Activated B cell treated with CpG ODN at 0.5 μM for 24 hours (primary cell): Measurements from ENCODE around the gene SPATA7. TPM values are rescaled to one million over a fixed set of nuclear protein-coding genes. Genes with fewer than 3 reads are reported as not detected.
"Not testable (repeated sequence)": the region's sequence is repeated elsewhere in the genome, so short reads cannot be mapped to it uniquely, and the experiment has no call there.

ENCODE experiments used
- ATAC-seq: fragments of 200-7000 bp; cut with Tn5 transposase; one replicate; pipeline ENCODE4 v1.10.0; 2021; ENCODE audit warnings: low read depth, mild to moderate bottlenecking, moderate library complexity
- CTCF ChIA-PET: fragments of 350-600 bp; sonication (Branson Sonifier 250); formaldehyde crosslinking; loops from one replicate; lab custom pipeline; 2021; ENCODE audit warnings: antibody characterized with exemption; lab: Charles Lee
- POLR2A ChIA-PET: fragments of 350-600 bp; sonication (Branson Sonifier 250); formaldehyde crosslinking; loops from one replicate; lab custom pipeline; 2021; ENCODE audit warnings: antibody characterized with exemption; lab: Charles Lee
- DNase-seq: peaks from one replicate; pipeline ENCODE4 v3.0.0; 2022
- H3K27ac Mint-ChIP-seq: one replicate; pipeline ENCODE4 v1.8.0; 2020; ENCODE audit warnings: mixed read lengths
- H3K27me3 Mint-ChIP-seq: one replicate; pipeline ENCODE4 v1.8.0; 2021; ENCODE audit warnings: mixed read lengths
- H3K36me3 Mint-ChIP-seq: one replicate; pipeline ENCODE4 v1.8.0; 2021; ENCODE audit warnings: low read depth, mixed read lengths
- H3K4me1 Mint-ChIP-seq: one replicate; pipeline ENCODE4 v1.8.0; 2021; ENCODE audit warnings: mixed read lengths
- H3K4me3 Mint-ChIP-seq: one replicate; pipeline ENCODE4 v1.8.0; 2020; ENCODE audit warnings: mild to moderate bottlenecking, mixed read lengths
- H3K9me3 Mint-ChIP-seq: one replicate; pipeline ENCODE4 v1.8.0; 2020; ENCODE audit warnings: mixed read lengths
- intact Hi-C: fragments of 100-400 bp; cut with micrococcal nuclease; formaldehyde crosslinking; loops from one replicate; pipeline ENCODE4 v1.15.1; 2024
- total RNA-seq: library from RNA; stranded (reverse); gene quantifications from 2 replicates; pipeline ENCODE4 v1.2.3, GENCODE V29; 2022
- TF ChIP-seq, protein P1 (sequence below): fragments of 200-600 bp; IDR thresholded peaks from one replicate; pipeline ENCODE4 v1.8.0; 2022; ENCODE audit warnings: antibody characterized with exemption, mild to moderate bottlenecking

The SPATA7 gene
- total RNA-seq, 1 donor from 2014 or later: 1.6 TPM

DNA sequence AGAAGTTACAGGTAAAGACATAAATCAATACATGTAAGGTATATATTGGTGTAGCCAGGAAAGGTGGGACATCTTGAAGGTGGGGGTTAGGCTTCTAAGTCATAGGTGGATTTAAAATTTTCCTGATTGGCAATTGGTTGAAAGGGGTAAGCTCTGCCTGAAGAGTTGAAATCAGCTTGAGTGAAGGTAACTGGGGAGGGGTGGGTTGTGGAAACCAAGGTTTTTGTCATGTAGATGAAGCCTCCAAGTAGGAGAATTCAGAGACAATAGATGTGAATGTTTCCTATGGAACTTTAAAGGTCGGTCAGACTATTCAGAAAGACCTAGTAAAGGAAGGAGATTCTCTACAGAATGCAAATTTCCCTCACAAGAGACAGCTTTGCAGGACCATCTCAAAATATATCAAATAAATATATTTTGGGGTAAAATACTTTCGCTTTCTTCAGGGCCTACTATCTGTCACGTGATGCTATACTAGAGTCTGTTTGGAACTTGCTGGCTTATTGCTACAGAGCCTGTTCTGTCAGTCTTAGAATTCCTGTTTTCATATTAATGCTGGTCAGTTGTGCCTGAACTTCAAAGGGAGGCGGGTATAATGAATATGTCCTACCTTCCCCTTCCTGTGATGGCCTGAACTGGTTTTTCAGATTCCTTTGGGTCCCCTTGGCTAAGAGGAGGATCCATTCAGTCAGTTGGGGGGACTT lies 20.6 kb upstream of the SPATA7 start:
- intact Hi-C loops: no loop called here
- Mint-ChIP-seq H3K27ac (no peak overlapping the region), H3K27me3 (peaks cover 20% of the 10 kb centered on the region), H3K4me3 (no peak overlapping the region), H3K36me3 (no peaks in the 10 kb centered on the region), H3K4me1 (no peaks in the 10 kb centered on the region), H3K9me3 (peaks cover 8% of the 10 kb centered on the region)
- TF ChIP-seq, protein P1, sequence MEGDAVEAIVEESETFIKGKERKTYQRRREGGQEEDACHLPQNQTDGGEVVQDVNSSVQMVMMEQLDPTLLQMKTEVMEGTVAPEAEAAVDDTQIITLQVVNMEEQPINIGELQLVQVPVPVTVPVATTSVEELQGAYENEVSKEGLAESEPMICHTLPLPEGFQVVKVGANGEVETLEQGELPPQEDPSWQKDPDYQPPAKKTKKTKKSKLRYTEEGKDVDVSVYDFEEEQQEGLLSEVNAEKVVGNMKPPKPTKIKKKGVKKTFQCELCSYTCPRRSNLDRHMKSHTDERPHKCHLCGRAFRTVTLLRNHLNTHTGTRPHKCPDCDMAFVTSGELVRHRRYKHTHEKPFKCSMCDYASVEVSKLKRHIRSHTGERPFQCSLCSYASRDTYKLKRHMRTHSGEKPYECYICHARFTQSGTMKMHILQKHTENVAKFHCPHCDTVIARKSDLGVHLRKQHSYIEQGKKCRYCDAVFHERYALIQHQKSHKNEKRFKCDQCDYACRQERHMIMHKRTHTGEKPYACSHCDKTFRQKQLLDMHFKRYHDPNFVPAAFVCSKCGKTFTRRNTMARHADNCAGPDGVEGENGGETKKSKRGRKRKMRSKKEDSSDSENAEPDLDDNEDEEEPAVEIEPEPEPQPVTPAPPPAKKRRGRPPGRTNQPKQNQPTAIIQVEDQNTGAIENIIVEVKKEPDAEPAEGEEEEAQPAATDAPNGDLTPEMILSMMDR: no peak
- ChIA-PET POLR2A (no interaction called here), CTCF (no interaction called here)
- no peak for DNase-seq
- no peak for ATAC-seq

GRCh38 chr14:88369496-88369895 lies 16.0 kb upstream of the SPATA7 start:
- H3K4me1 Mint-ChIP-seq: no peaks in the 10 kb centered on the region
- POLR2A ChIA-PET: no interaction called here
- no peak overlapping the region for H3K4me3 Mint-ChIP-seq
- ATAC-seq: no peak
- TF ChIP-seq, protein P1: no peak
- H3K27me3 Mint-ChIP-seq: peaks cover 35% of the 10 kb centered on the region
- H3K9me3 Mint-ChIP-seq: no peaks in the 10 kb centered on the region
- H3K27ac Mint-ChIP-seq: no peak overlapping the region
- no peak for DNase-seq
- CTCF ChIA-PET: no interaction called here
- H3K36me3 Mint-ChIP-seq: no peaks in the 10 kb centered on the region
- intact Hi-C loops: no loop called here

GRCh38 chr14:88379706-88380343 lies 5.6 kb upstream of the SPATA7 start:
- no peak overlapping the region for H3K27ac Mint-ChIP-seq
- POLR2A ChIA-PET: no interaction called here

DNA sequence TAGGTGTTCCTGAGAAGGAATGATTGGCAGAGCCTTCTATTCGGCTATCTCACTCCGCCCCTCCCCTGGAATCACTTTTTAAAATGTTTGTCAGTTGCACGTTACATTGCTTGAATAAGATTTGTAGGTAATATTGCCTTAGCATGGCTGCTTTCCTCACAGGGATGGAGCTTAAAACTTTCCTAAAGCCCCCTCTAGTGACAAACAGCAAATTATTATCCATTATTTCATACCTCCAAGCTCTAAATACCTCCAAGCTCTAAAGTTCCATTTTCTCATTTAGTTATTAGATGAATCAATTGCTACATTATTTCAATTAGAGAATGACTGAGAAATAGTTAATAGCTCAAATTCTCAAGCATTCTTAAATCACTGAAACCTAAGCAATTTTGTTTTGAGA lies 5.1 kb upstream of the SPATA7 start:
- no peaks in the 10 kb centered on the region for H3K9me3 Mint-ChIP-seq
- peaks cover 2% of the 10 kb centered on the region for H3K27me3 Mint-ChIP-seq
- POLR2A ChIA-PET: no interaction called here
- TF ChIP-seq, protein P1: no peak
- intact Hi-C loops: loop anchor here (1.0 to 10.0 kb wide), 4 partner anchors 191 to 1574 kb away; partner anchors contain the start of genes EFCAB11 and TDP1
- no peak overlapping the region for H3K27ac Mint-ChIP-seq
- no peak overlapping the region for H3K4me3 Mint-ChIP-seq
- peaks cover 7% of the 10 kb centered on the region for H3K4me1 Mint-ChIP-seq
- no peak for ATAC-seq
- CTCF ChIA-PET: interaction anchor here (0.8 to 3.0 kb wide), 6 partner anchors 12 to 436 kb away, joined by 3 to 31 read pairs (median 4); no protein-coding TSS in a partner anchor
- H3K36me3 Mint-ChIP-seq: peaks cover 2% of the 10 kb centered on the region
- DNase-seq: no peak

More at GRCh38 chr14:88379706-88380343, 5.6 kb upstream of the SPATA7 start:
- ATAC-seq (no peak), DNase-seq (no peak)
- H3K27me3 Mint-ChIP-seq: peaks cover 2% of the 10 kb centered on the region
- no peaks in the 10 kb centered on the region for H3K9me3 Mint-ChIP-seq
- CTCF ChIA-PET: interaction anchor here (0.8 to 3.0 kb wide), 6 partner anchors 13 to 435 kb away, joined by 3 to 31 read pairs (median 4); no protein-coding TSS in a partner anchor
- H3K36me3 Mint-ChIP-seq: no peaks in the 10 kb centered on the region
- peaks cover 5% of the 10 kb centered on the region for H3K4me1 Mint-ChIP-seq
- no peak overlapping the region for H3K4me3 Mint-ChIP-seq
- TF ChIP-seq, protein P1: no peak
- intact Hi-C loops: loop anchor here (1.0 to 10.0 kb wide), 4 partner anchors 191 to 1575 kb away; partner anchors contain the start of genes EFCAB11 and TDP1

GRCh38 chr14:88381634-88382033 lies 3.8 kb upstream of the SPATA7 start:
- intact Hi-C loops: loop anchor here (2.0 to 10.0 kb wide), 2 partner anchors 437 to 1573 kb away; partner anchors contain the start of genes EFCAB11 and TDP1
- peaks cover 14% of the 10 kb centered on the region for H3K4me1 Mint-ChIP-seq
- H3K36me3 Mint-ChIP-seq, POLR2A ChIA-PET, DNase-seq, H3K4me3 Mint-ChIP-seq, H3K27ac Mint-ChIP-seq, ATAC-seq, H3K27me3 Mint-ChIP-seq, H3K9me3 Mint-ChIP-seq: not testable (repeated sequence)
- CTCF ChIA-PET: interaction anchor here (3.0 kb wide), 1 partner anchor 192 kb away, joined by 31 read pairs; no protein-coding TSS in a partner anchor
